CD4-positive, alpha-beta memory T cell (primary cell): ENCODE measurements around the gene SFI1. TPM values are rescaled to one million over a fixed set of nuclear protein-coding genes. Genes with fewer than 3 reads are reported as not detected.

Experiments used
- CTCF ChIA-PET: fragments of 350-600 bp; sonication (Branson Sonifier 250); formaldehyde crosslinking; loops from one replicate; lab custom pipeline; 2021; ENCODE audit warnings: inconsistent platforms; ENCODE audit not compliant: partially characterized antibody; lab: Charles Lee
- POLR2A ChIA-PET: fragments of 350-600 bp; sonication (Branson Sonifier 250); formaldehyde crosslinking; loops from one replicate; lab custom pipeline; 2021; ENCODE audit not compliant: partially characterized antibody; lab: Charles Lee
- DNase-seq, 5 donors: peaks; one replicate each; pipeline versions ENCODE4 v3.0.0 to v3.0.0-alpha.2; 2020 to 2022; ENCODE audit warnings: mixed read lengths in 1 of 5
- H3K27ac ChIP-seq: one replicate; pipeline ENCODE4 v1.7.0; 2013; ENCODE audit warnings: low read depth, low read length
- H3K27me3 ChIP-seq: 2 replicates; pipeline ENCODE4 v1.7.0; 2013; ENCODE audit warnings: mild to moderate bottlenecking, low read length, moderate library complexity; ENCODE audit not compliant: insufficient read depth
- H3K36me3 ChIP-seq: 2 replicates; pipeline ENCODE4 v1.7.0; 2013; ENCODE audit warnings: mild to moderate bottlenecking, low read length, moderate library complexity; ENCODE audit not compliant: insufficient read depth
- H3K4me1 ChIP-seq: 2 replicates; pipeline ENCODE4 v1.7.0; 2013; ENCODE audit warnings: mild to moderate bottlenecking, low read length, moderate library complexity; ENCODE audit not compliant: insufficient read depth
- H3K4me3 ChIP-seq, 2 donors: one replicate each; pipeline ENCODE4 v1.7.0; 2013; ENCODE audit warnings: low read length in 2 of 2, mild to moderate bottlenecking in 1 of 2
- H3K9me3 ChIP-seq, 2 donors: one replicate each; pipeline ENCODE4 v1.7.0; 2013; ENCODE audit warnings: low read length in 2 of 2, control low read depth in 1 of 2; ENCODE audit not compliant: control insufficient read depth in 1 of 2
- H3K27ac Mint-ChIP-seq, 7 donors: one replicate each; pipeline ENCODE4 v1.8.0; 2020 to 2021; ENCODE audit warnings: mixed read lengths in 7 of 7, mild to moderate bottlenecking in 6 of 7, inconsistent platforms in 3 of 7, moderate library complexity in 3 of 7
- H3K27me3 Mint-ChIP-seq, 2 donors: one replicate each; pipeline ENCODE4 v1.8.0; 2020 to 2021; ENCODE audit warnings: mixed read lengths in 2 of 2
- H3K36me3 Mint-ChIP-seq, 2 donors: one replicate each; pipeline ENCODE4 v1.8.0; 2020 to 2021; ENCODE audit warnings: mixed read lengths in 2 of 2, inconsistent platforms in 1 of 2, mild to moderate bottlenecking in 1 of 2
- H3K4me1 Mint-ChIP-seq, 4 donors: one replicate each; pipeline ENCODE4 v1.8.0; 2020 to 2021; ENCODE audit warnings: mixed read lengths in 4 of 4, mild to moderate bottlenecking in 1 of 4
- H3K4me3 Mint-ChIP-seq, 8 donors: one replicate each; pipeline ENCODE4 v1.8.0; 2020 to 2021; ENCODE audit warnings: mixed read lengths in 8 of 8, mild to moderate bottlenecking in 7 of 8, moderate library complexity in 6 of 8, inconsistent platforms in 3 of 8
- H3K9me3 Mint-ChIP-seq, 8 donors: one replicate each; pipeline ENCODE4 v1.8.0; 2020 to 2021; ENCODE audit warnings: mixed read lengths in 8 of 8, mild to moderate bottlenecking in 5 of 8, inconsistent platforms in 3 of 8, moderate library complexity in 1 of 8
- intact Hi-C: fragments of 100-400 bp; cut with micrococcal nuclease; formaldehyde crosslinking; loops from one replicate; pipeline ENCODE4 v1.15.1; 2023
- polyA plus RNA-seq, 2 donors: library from polyadenylated mRNA; unstranded; fragments of 300-500 nt; fragmentation: Illumina TruSeq; gene quantifications; one replicate each; pipeline ENCODE4 v1.2.3, GENCODE V29; 2021
- total RNA-seq, 2 experiments: library from RNA; stranded (reverse); gene quantifications; one replicate each; pipeline ENCODE4 v1.2.3, GENCODE V29; 2021

SFI1 gene
- total and polyA plus RNA-seq, 4 experiments from 2014 or later: 14.7 to 333 (median 181) TPM

GRCh38 chr22:31561238-31561887 is 65.0 kb downstream of the SFI1 start:
- H3K27ac ChIP-seq: no peak overlapping the region
- Mint-ChIP-seq H3K4me3 (no peak overlapping the region), H3K27me3 (no peaks in the 10 kb centered on the region), H3K36me3 (peaks cover 21 to 57% of the 10 kb centered on the region in 2 donors), H3K9me3 (no peaks in the 10 kb centered on the region), H3K27ac (peak overlapping the region; percentile 29 to 73 (median 59)), H3K4me1 (peaks cover 3 to 8% (median 6%) of the 10 kb centered on the region in 4 donors)
- intact Hi-C loops: no loop called here
- ChIA-PET CTCF (interaction anchor here (0.9 to 1.7 kb wide), 3 partner anchors 70 to 116 kb away, joined by 3 to 6 read pairs (median 5); no protein-coding TSS in a partner anchor), POLR2A (no interaction called here)
- no peaks in the 10 kb centered on the region for H3K27me3 ChIP-seq
- no peak overlapping the region for H3K4me3 ChIP-seq
- no peaks in the 10 kb centered on the region for H3K9me3 ChIP-seq
- no peaks in the 10 kb centered on the region for H3K4me1 ChIP-seq
- peak in 4 of 5 donors; percentile 23 to 33 (median 30) for DNase-seq
- H3K36me3 ChIP-seq: peaks cover 29% of the 10 kb centered on the region

GRCh38 chr22:31561970-31562369 is 65.6 kb downstream of the SFI1 start:
- Histone ChIP-seq H3K4me3 (no peak overlapping the region), H3K36me3 (peaks cover 32% of the 10 kb centered on the region), H3K9me3 (no peaks in the 10 kb centered on the region), H3K27ac (no peak overlapping the region), H3K27me3 (no peaks in the 10 kb centered on the region), H3K4me1 (no peaks in the 10 kb centered on the region)
- Mint-ChIP-seq H3K27ac (peak overlapping the region in 2 of 7 donors; percentile 23 to 28), H3K9me3 (no peaks in the 10 kb centered on the region), H3K36me3 (peaks cover 18 to 55% of the 10 kb centered on the region in 2 donors), H3K4me1 (peaks cover 0 to 8% (median 3%) of the 10 kb centered on the region in 4 donors), H3K4me3 (no peak overlapping the region), H3K27me3 (no peaks in the 10 kb centered on the region)
- no peak for DNase-seq
- intact Hi-C loops: no loop called here
- CTCF ChIA-PET: interaction anchor here (0.9 to 1.7 kb wide), 2 partner anchors 69 to 71 kb away, joined by 5 to 6 read pairs; no protein-coding TSS in a partner anchor
- POLR2A ChIA-PET: no interaction called here

GRCh38 chr22:31566484-31566883 is 70.1 kb downstream of the SFI1 start:
- Histone ChIP-seq H3K9me3 (no peaks in the 10 kb centered on the region), H3K27me3 (no peaks in the 10 kb centered on the region), H3K4me1 (no peaks in the 10 kb centered on the region), H3K4me3 (no peak overlapping the region), H3K36me3 (peaks cover 25% of the 10 kb centered on the region), H3K27ac (no peak overlapping the region)
- Mint-ChIP-seq H3K4me1 (peaks cover 0 to 2% (median under 1%) of the 10 kb centered on the region in 4 donors), H3K27ac (peak overlapping the region in 1 of 7 donors; percentile 70), H3K27me3 (no peaks in the 10 kb centered on the region), H3K9me3 (no peaks in the 10 kb centered on the region), H3K4me3 (no peak overlapping the region), H3K36me3 (peaks cover 14 to 55% of the 10 kb centered on the region in 2 donors)
- ChIA-PET CTCF (no interaction called here), POLR2A (interaction anchor here (0.6 kb wide), 1 partner anchor 23 kb away, joined by 3 read pairs; no protein-coding TSS in a partner anchor)
- no peak for DNase-seq
- intact Hi-C loops: no loop called here

- no peak overlapping the region for H3K27ac ChIP-seq
- ChIA-PET POLR2A (interaction anchor here (0.6 kb wide), 1 partner anchor 24 kb away, joined by 3 read pairs; no protein-coding TSS in a partner anchor), CTCF (no interaction called here)
- intact Hi-C loops: no loop called here
- H3K36me3 Mint-ChIP-seq: peaks cover 19 to 54% of the 10 kb centered on the region in 2 donors
- peaks cover 21% of the 10 kb centered on the region for H3K36me3 ChIP-seq
- no peaks in the 10 kb centered on the region for H3K4me1 ChIP-seq
- H3K4me3 ChIP-seq: no peak overlapping the region
- no peak overlapping the region for H3K4me3 Mint-ChIP-seq
- no peak for DNase-seq
- H3K27me3 Mint-ChIP-seq: no peaks in the 10 kb centered on the region
- peak overlapping the region in 2 of 7 donors; percentile 19 to 77 for H3K27ac Mint-ChIP-seq
- H3K9me3 ChIP-seq: no peaks in the 10 kb centered on the region
- peaks cover 0 to 2% (median 0%) of the 10 kb centered on the region in 4 donors for H3K4me1 Mint-ChIP-seq
- no peaks in the 10 kb centered on the region for H3K9me3 Mint-ChIP-seq
- no peaks in the 10 kb centered on the region for H3K27me3 ChIP-seq
Observed at GRCh38 chr22:31567196-31567595, 70.9 kb downstream of the SFI1 start.

- POLR2A ChIA-PET: no interaction called here
- H3K9me3 ChIP-seq: no peaks in the 10 kb centered on the region
- no peaks in the 10 kb centered on the region for H3K9me3 Mint-ChIP-seq
- peaks cover 21% of the 10 kb centered on the region for H3K36me3 ChIP-seq
- peak overlapping the region in 1 of 7 donors; percentile 37 for H3K27ac Mint-ChIP-seq
- CTCF ChIA-PET: no interaction called here
- intact Hi-C loops: no loop called here
- H3K4me3 ChIP-seq: no peak overlapping the region
- H3K27ac ChIP-seq: no peak overlapping the region
- no peak overlapping the region for H3K4me3 Mint-ChIP-seq
- H3K36me3 Mint-ChIP-seq: peaks cover 21 to 55% of the 10 kb centered on the region in 2 donors
- H3K4me1 Mint-ChIP-seq: peaks cover 0 to 2% (median 0%) of the 10 kb centered on the region in 4 donors
- no peaks in the 10 kb centered on the region for H3K27me3 ChIP-seq
- DNase-seq: no peak
- no peaks in the 10 kb centered on the region for H3K4me1 ChIP-seq
- H3K27me3 Mint-ChIP-seq: no peaks in the 10 kb centered on the region
Observed at GRCh38 chr22:31567702-31568101, 71.4 kb downstream of the SFI1 start.

GRCh38 chr22:31569126-31569525 is 72.8 kb downstream of the SFI1 start:
- ChIA-PET POLR2A (no interaction called here), CTCF (interaction anchor here (1.2 kb wide), 1 partner anchor 12 kb away, joined by 3 read pairs; no protein-coding TSS in a partner anchor)
- H3K4me1 Mint-ChIP-seq: no peaks in the 10 kb centered on the region
- intact Hi-C loops: no loop called here
- no peaks in the 10 kb centered on the region for H3K27me3 Mint-ChIP-seq
- Histone ChIP-seq H3K4me3 (no peak overlapping the region), H3K36me3 (peaks cover 34% of the 10 kb centered on the region), H3K4me1 (no peaks in the 10 kb centered on the region), H3K9me3 (no peaks in the 10 kb centered on the region), H3K27me3 (no peaks in the 10 kb centered on the region), H3K27ac (no peak overlapping the region)
- no peak for DNase-seq
- no peak overlapping the region for H3K4me3 Mint-ChIP-seq
- H3K9me3 Mint-ChIP-seq: no peaks in the 10 kb centered on the region
- H3K36me3 Mint-ChIP-seq: peaks cover 21 to 59% of the 10 kb centered on the region in 2 donors
- peak overlapping the region in 6 of 7 donors; percentile 8 to 81 (median 51) for H3K27ac Mint-ChIP-seq

- CTCF ChIA-PET: no interaction called here
- peak overlapping the region in 4 of 7 donors; percentile 48 to 89 (median 81) for H3K27ac Mint-ChIP-seq
- H3K4me1 ChIP-seq: no peaks in the 10 kb centered on the region
Observed at GRCh38 chr22:31572939-31573338, 76.6 kb downstream of the SFI1 start.

More at GRCh38 chr22:31572939-31573338, 76.6 kb downstream of the SFI1 start:
- H3K27ac ChIP-seq: no peak overlapping the region
- no peak overlapping the region for H3K4me3 Mint-ChIP-seq
- H3K9me3 Mint-ChIP-seq: no peaks in the 10 kb centered on the region
- POLR2A ChIA-PET: no interaction called here
- intact Hi-C loops: no loop called here
- H3K36me3 Mint-ChIP-seq: peaks cover 34 to 68% of the 10 kb centered on the region in 2 donors
- peaks cover 45% of the 10 kb centered on the region for H3K36me3 ChIP-seq
- no peaks in the 10 kb centered on the region for H3K27me3 ChIP-seq
- no peak for DNase-seq
- H3K4me3 ChIP-seq: no peak overlapping the region
- H3K4me1 Mint-ChIP-seq: peaks cover 0 to 4% (median 0%) of the 10 kb centered on the region in 4 donors
- no peaks in the 10 kb centered on the region for H3K9me3 ChIP-seq
- no peaks in the 10 kb centered on the region for H3K27me3 Mint-ChIP-seq
